Measurements from ENCODE around the gene CYP2D6. TPM values are rescaled to one million over a fixed set of nuclear protein-coding genes. Genes with fewer than 3 reads are reported as not detected.

Gene CYP2D6
- total RNA-seq, 1 donor from 2014 or later, result 0.53 TPM

DNA sequence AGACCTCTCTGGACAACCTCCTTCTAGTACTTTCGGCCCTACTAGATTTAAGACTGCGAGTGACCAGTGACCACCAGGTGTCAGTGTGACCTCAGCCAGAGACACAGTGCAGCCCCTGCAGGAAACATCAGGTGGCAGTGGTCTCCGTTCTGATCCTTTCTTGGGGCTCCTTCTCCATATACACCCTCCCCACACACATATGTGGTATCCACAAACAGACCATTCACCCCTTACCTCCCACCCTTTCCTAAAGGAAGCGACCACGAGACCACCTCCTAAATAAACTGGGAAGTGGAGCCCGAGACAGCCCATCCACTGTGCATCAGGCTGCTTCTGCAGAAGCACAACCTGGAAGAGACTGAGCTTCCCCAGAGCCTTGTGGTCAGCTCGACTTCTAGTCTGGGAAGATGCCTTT lies 38.5 kb upstream of the CYP2D6 start:
- H3K36me3 ChIP-seq (ENCODE audit: control insufficient read depth, insufficient read depth, low read length), result peaks cover 4% of the 10 kb centered on the region
- FAIRE-seq (peak; percentile 47), DNase-seq (ENCODE audit: low read depth) (peak; percentile 28)
- TF ChIP-seq, protein P1, sequence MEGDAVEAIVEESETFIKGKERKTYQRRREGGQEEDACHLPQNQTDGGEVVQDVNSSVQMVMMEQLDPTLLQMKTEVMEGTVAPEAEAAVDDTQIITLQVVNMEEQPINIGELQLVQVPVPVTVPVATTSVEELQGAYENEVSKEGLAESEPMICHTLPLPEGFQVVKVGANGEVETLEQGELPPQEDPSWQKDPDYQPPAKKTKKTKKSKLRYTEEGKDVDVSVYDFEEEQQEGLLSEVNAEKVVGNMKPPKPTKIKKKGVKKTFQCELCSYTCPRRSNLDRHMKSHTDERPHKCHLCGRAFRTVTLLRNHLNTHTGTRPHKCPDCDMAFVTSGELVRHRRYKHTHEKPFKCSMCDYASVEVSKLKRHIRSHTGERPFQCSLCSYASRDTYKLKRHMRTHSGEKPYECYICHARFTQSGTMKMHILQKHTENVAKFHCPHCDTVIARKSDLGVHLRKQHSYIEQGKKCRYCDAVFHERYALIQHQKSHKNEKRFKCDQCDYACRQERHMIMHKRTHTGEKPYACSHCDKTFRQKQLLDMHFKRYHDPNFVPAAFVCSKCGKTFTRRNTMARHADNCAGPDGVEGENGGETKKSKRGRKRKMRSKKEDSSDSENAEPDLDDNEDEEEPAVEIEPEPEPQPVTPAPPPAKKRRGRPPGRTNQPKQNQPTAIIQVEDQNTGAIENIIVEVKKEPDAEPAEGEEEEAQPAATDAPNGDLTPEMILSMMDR (IDR thresholded peaks at IDR 0.05; ENCODE audit: insufficient read depth, low read length, severe bottlenecking), result peak; percentile 76
- no peak overlapping the region for H3K4me3 ChIP-seq (ENCODE audit: low read depth, low read length)
- H3K27me3 ChIP-seq (ENCODE audit: control insufficient read depth, insufficient read depth, low read length), result no peaks in the 10 kb centered on the region

DNA sequence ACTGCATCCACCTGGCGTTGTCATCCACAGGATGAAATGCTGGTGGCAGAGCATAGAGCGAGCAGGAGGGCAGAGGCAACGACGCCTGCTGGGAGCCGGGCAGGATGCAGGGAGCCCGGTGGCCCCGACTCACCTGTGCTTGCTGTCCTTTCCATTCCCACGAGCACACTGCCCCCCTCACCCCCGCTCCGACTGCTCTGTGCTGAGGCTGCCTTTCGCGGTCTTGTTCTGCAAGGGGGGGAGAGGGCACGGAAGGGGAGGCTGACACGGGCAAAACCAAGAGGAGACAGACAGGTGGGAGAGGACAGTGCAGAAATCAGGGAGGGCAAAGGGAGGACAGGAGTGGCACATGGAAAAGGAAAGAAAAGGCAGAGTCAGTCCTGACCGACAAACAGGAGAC lies 37.9 kb upstream of the CYP2D6 start:
- Histone ChIP-seq H3K27me3 (ENCODE audit: control insufficient read depth, insufficient read depth, low read length) (no peaks in the 10 kb centered on the region), H3K36me3 (ENCODE audit: control insufficient read depth, insufficient read depth, low read length) (peaks cover 4% of the 10 kb centered on the region), H3K4me3 (ENCODE audit: low read depth, low read length) (no peak overlapping the region)
- no peak for DNase-seq (ENCODE audit: low read depth)
- FAIRE-seq, result no peak
- TF ChIP-seq, protein P1 (IDR thresholded peaks at IDR 0.05; ENCODE audit: insufficient read depth, low read length, severe bottlenecking), result no peak

DNA sequence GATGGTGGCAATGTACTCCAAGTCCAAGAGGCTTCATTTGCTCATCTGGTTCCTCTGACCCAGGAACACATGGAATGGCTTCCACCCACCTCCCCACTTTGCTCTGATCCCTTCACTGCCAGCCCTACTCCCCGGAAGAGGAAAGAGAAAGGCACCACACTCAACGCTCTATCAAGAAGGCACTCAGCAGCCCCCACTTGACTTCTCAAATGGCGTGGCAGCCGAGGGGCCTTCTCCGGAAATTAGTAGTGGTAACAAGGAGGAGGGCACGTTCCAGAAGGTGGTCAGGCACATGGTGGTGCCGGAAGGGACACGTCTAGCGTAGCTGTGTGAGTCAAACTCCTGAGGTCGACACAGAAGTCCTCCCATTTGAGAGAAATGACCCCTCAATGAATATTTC lies 36.5 kb upstream of the CYP2D6 start:
- DNase-seq (ENCODE audit: low read depth), result no peak
- Histone ChIP-seq H3K36me3 (ENCODE audit: control insufficient read depth, insufficient read depth, low read length) (peaks cover 4% of the 10 kb centered on the region), H3K4me3 (ENCODE audit: low read depth, low read length) (no peak overlapping the region), H3K27me3 (ENCODE audit: control insufficient read depth, insufficient read depth, low read length) (no peaks in the 10 kb centered on the region)
- no peak for FAIRE-seq
- TF ChIP-seq, protein P1 (IDR thresholded peaks at IDR 0.05; ENCODE audit: insufficient read depth, low read length, severe bottlenecking), result no peak

DNA sequence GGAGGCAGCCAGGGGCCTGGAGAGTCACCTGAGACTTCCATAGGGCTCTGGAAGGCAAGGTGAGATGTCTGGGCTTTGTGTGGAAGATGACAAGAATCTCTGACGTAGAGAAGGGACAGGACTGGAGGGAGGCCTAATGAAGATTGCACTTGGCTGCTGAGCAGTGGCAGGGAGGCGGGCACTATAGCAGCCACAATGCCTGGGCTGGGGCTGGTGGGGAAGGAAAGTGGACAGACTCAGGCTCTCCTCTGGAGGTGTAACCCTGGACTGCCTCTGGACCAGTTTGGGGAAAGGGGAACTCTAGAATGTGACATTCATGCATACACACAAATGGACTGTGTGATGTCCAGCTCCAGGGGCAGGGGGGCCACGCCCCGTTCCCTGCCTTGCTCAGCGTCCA lies 34.3 kb upstream of the CYP2D6 start:
- TF ChIP-seq, protein P1 (IDR thresholded peaks at IDR 0.05; ENCODE audit: insufficient read depth, low read length, severe bottlenecking), result no peak
- Histone ChIP-seq H3K27me3 (ENCODE audit: control insufficient read depth, insufficient read depth, low read length) (no peaks in the 10 kb centered on the region), H3K4me3 (ENCODE audit: low read depth, low read length) (no peak overlapping the region), H3K36me3 (ENCODE audit: control insufficient read depth, insufficient read depth, low read length) (peaks cover 8% of the 10 kb centered on the region)
- DNase-seq (ENCODE audit: low read depth), result no peak
- FAIRE-seq, result no peak

DNA sequence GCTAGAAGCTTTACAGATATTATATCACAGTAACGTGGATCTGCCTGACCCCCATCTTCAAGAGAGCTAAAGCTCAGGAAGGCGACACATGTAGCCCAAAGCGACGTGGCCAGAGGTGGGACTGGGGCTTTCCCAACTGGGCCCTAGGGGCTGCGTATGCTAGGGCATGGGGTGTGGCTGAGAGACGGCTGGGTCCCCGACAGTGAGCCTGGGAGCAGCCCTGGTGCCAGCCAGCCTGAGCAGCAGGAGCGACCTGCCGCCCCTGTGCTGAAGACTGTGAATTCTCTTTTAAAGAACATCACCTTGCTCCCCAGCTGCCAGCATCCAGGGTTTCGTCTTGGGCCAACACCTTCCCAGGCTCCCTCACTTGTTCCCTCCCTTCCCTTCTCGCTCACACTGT lies 32.9 kb upstream of the CYP2D6 start:
- TF ChIP-seq, protein P1 (IDR thresholded peaks at IDR 0.05; ENCODE audit: insufficient read depth, low read length, severe bottlenecking), result no peak
- DNase-seq (ENCODE audit: low read depth), result no peak
- H3K36me3 ChIP-seq (ENCODE audit: control insufficient read depth, insufficient read depth, low read length), result peaks cover 6% of the 10 kb centered on the region
- no peak overlapping the region for H3K4me3 ChIP-seq (ENCODE audit: low read depth, low read length)
- no peaks in the 10 kb centered on the region for H3K27me3 ChIP-seq (ENCODE audit: control insufficient read depth, insufficient read depth, low read length)
- peak; percentile 55 for FAIRE-seq

DNA sequence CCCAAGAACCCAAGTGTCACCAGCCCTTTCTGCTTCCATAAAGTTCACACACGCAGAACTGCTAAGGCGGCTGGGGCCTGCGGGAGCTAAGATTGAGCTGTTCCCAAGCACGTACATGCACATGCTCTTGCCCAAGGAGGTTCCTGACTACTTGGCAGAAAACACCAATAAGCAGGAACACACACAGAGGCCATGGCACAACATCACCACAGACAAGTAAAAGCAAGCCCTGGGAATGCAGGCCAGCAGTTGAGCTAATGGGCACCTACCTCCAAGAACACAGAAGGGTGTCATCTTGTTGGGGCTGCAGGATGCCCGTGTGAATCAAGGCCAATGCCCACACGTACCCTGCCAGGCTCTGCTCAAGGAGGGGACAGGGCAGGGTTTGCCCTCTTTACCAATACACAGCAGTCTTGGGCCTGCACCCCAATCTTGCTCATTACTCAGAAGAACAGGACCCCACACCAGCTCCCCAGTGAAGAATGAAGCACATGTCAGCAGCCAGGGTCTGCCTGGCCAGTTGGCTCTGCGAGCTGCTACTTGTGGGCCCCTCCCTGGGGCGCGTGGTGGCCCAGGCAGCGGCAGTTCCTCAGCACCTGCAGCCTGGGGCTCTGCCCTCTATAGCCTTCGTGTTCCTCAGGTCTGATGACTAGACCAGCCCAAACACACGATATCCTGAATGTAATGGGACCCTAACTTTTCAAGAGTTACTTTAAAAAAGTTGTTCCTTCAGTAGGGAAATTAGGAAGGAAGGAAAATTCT lies 32.3 kb upstream of the CYP2D6 start:
- DNase-seq (ENCODE audit: low read depth), result peak; percentile 97
- H3K36me3 ChIP-seq (ENCODE audit: control insufficient read depth, insufficient read depth, low read length), result peaks cover 4% of the 10 kb centered on the region
- FAIRE-seq, result peak; percentile 100

More for the DNA sequence above, 32.3 kb upstream of the CYP2D6 start:
- H3K4me3 ChIP-seq (ENCODE audit: low read depth, low read length), result no peak overlapping the region
- no peaks in the 10 kb centered on the region for H3K27me3 ChIP-seq (ENCODE audit: control insufficient read depth, insufficient read depth, low read length)
- TF ChIP-seq, protein P1 (IDR thresholded peaks at IDR 0.05; ENCODE audit: insufficient read depth, low read length, severe bottlenecking), result no peak

All from bronchial epithelial cell (primary cell).